Neural cell (in vitro differentiated cells): ENCODE measurements around the gene TOX2. TPM values are rescaled to one million over a fixed set of nuclear protein-coding genes. Genes with fewer than 3 reads are reported as not detected.

Source experiments
- H2AFZ ChIP-seq: fragments of 200-600, 300-800 bp; sonication (generic), shearing (Covaris generic); 2 replicates; pipeline ENCODE4 v1.6.0; 2014; ENCODE audit warnings: low read depth, mild to moderate bottlenecking, antibody characterized with exemption, low read length, moderate library complexity
- H3F3A ChIP-seq: fragments of 200-600 bp; shearing (Covaris generic); 2 replicates; pipeline ENCODE4 v1.6.1; 2016; ENCODE audit warnings: mild to moderate bottlenecking, moderate library complexity, mixed read lengths, antibody characterized with exemption, low read length; ENCODE audit not compliant: insufficient read depth, poor library complexity, severe bottlenecking
- H3K27ac ChIP-seq: fragments of 200-600, 300-800 bp; sonication (generic), shearing (Covaris generic); 2 replicates; pipeline ENCODE4 v1.5.1; 2014; ENCODE audit warnings: mild to moderate bottlenecking, low read length, moderate library complexity
- H3K27me3 ChIP-seq: fragments of 300-800, 200-600 bp; sonication (generic), shearing (Covaris generic); 2 replicates; pipeline ENCODE4 v1.6.0; 2014; ENCODE audit warnings: mild to moderate bottlenecking, low read depth, low read length, moderate library complexity; ENCODE audit not compliant: insufficient read depth
- H3K36me3 ChIP-seq: fragments of 300-800, 200-600 bp; sonication (generic), shearing (Covaris generic); 2 replicates; pipeline ENCODE4 v1.5.1; 2014; ENCODE audit warnings: mild to moderate bottlenecking, antibody characterized with exemption, low read length, moderate library complexity; ENCODE audit not compliant: insufficient read depth
- H3K4me2 ChIP-seq: fragments of 300-800, 200-600 bp; sonication (generic), shearing (Covaris generic); 2 replicates; pipeline ENCODE4 v1.6.0; 2014; ENCODE audit warnings: mild to moderate bottlenecking, low read length
- H3K4me3 ChIP-seq: fragments of 300-800, 200-600 bp; sonication (generic), shearing (Covaris generic); 2 replicates; pipeline ENCODE4 v1.5.1; 2014; ENCODE audit warnings: mild to moderate bottlenecking, low read length, moderate library complexity
- H3K79me2 ChIP-seq: fragments of 200-600 bp; shearing (Covaris generic); replicated peaks from 2 replicates; pipeline ENCODE4 v1.6.0; 2014; ENCODE audit warnings: mild to moderate bottlenecking, low read length, moderate library complexity; ENCODE audit not compliant: insufficient read depth
- H3K9ac ChIP-seq: fragments of 300-800, 200-600 bp; sonication (generic), shearing (Covaris generic); 2 replicates; pipeline ENCODE4 v1.6.1; 2016; ENCODE audit warnings: mild to moderate bottlenecking, low read length, mixed read lengths
- H3K9me2 ChIP-seq: fragments of 200-600 bp; shearing (Covaris generic); 2 replicates; pipeline ENCODE4 v1.6.1; 2016; ENCODE audit warnings: mild to moderate bottlenecking, low read length, mixed read lengths; ENCODE audit not compliant: insufficient read depth
- H3K9me3 ChIP-seq: fragments of 200-600, 300-800 bp; sonication (generic), shearing (Covaris generic); 2 replicates; pipeline ENCODE4 v1.6.1; 2016; ENCODE audit warnings: mild to moderate bottlenecking, mixed run types, low read length, moderate library complexity, mixed read lengths
- H4K20me1 ChIP-seq: fragments of 200-600 bp; shearing (Covaris generic); 2 replicates; pipeline ENCODE4 v1.6.1; 2016; ENCODE audit warnings: mild to moderate bottlenecking, mixed run types; ENCODE audit not compliant: insufficient read depth
- EP300 ChIP-seq: fragments of 450-650 bp; conservative IDR thresholded peaks from 2 replicates; pipeline ENCODE4 v1.6.1; 2014; ENCODE audit warnings: antibody characterized with exemption, mild to moderate bottlenecking, moderate library complexity; ENCODE audit not compliant: poor library complexity, severe bottlenecking
- EZH2 ChIP-seq: fragments of 200-600, 300-800 bp; shearing (Covaris generic), sonication (generic); IDR thresholded peaks from 2 replicates; pipeline ENCODE4 v1.6.1; 2014; ENCODE audit warnings: antibody characterized with exemption, low read length, borderline replicate concordance, mild to moderate bottlenecking; ENCODE audit not compliant: insufficient read depth, poor library complexity, severe bottlenecking
- MXI1 ChIP-seq: fragments of 450-650 bp; conservative IDR thresholded peaks from 2 replicates; pipeline ENCODE4 v1.6.1; 2014; ENCODE audit warnings: antibody characterized with exemption, mild to moderate bottlenecking; ENCODE audit not compliant: poor library complexity, severe bottlenecking
- POLR2AphosphoS5 ChIP-seq: IDR thresholded peaks from 2 replicates; pipeline ENCODE4 v1.6.1; 2012
- RAD21 ChIP-seq: fragments of 450-650 bp; conservative IDR thresholded peaks from 2 replicates; pipeline ENCODE4 v1.6.1; 2014; ENCODE audit warnings: antibody characterized with exemption, mild to moderate bottlenecking, moderate library complexity
- SMC3 ChIP-seq: fragments of 450-650 bp; conservative IDR thresholded peaks from 2 replicates; pipeline ENCODE4 v1.6.1; 2014; ENCODE audit warnings: antibody characterized with exemption, mild to moderate bottlenecking, moderate library complexity; ENCODE audit not compliant: poor library complexity
- TAF1 ChIP-seq: IDR thresholded peaks from 2 replicates; pipeline ENCODE4 v1.6.1; 2012; ENCODE audit warnings: low read depth
- polyA plus RNA-seq: library from polyadenylated mRNA; depleted of rRNA; stranded (reverse); fragments of >200 nt; gene quantifications from 2 replicates; pipeline ENCODE4 v1.2.3, GENCODE V29; 2014
- TF ChIP-seq, protein P1 (sequence below): IDR thresholded peaks from 2 replicates; pipeline ENCODE4 v1.6.1; 2012; ENCODE audit warnings: borderline replicate concordance
- TF ChIP-seq, protein P2 (sequence below): fragments of 450-650 bp; IDR thresholded peaks from 2 replicates; pipeline ENCODE4 v1.5.1; 2014; ENCODE audit warnings: antibody characterized with exemption, mild to moderate bottlenecking, moderate library complexity; ENCODE audit not compliant: poor library complexity, severe bottlenecking

Gene TOX2
- polyA plus RNA-seq, 1 donor from 2014 or later: 0.89 TPM

DNA sequence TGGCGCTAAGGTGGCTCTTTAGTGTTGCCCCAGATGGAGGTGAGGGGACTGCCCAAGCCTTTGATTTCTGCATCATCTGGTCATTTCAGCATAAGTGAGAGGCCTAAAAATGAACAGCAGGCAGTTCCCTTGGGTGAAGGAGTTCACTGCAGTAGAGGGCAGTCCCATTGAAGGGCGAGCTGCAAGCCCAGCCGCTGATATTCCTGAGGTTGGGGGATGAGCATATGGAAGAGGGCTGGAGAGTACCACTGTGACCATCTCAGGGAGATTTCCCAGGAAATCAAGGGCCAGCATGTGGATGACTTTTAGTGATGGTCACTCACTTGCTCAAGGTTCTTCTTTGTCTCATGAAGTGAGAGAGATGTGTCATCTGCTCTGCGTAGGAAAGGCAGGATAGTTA lies 9.3 kb downstream of the TOX2 start:
- H3K36me3 ChIP-seq: no peaks in the 10 kb centered on the region
- no peak overlapping the region for H3K4me3 ChIP-seq

DNA sequence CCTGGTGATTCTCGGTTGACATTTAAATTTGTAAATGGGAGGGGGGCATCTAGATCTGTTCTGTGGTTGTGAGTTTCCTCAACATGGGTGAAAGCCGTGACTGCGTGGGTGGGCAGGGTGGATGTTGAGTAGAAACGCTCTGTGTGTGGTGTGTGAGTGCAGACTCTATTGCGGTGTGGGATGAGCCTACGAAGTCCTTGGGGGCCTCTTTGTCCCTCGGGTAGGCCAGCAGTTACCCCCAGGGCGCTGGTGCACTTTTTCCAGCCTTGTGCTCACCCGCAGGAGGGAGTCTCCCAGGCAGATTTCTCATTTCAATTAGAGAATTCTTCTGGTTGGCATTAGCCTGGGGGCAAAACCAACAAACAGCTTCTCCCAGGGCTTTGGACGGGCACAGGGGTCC lies 10.6 kb downstream of the TOX2 start:
- H3K27me3 ChIP-seq: no peaks in the 10 kb centered on the region
- no peak overlapping the region for H2AFZ ChIP-seq
- no peaks in the 10 kb centered on the region for H3F3A ChIP-seq
- H3K79me2 ChIP-seq: no peaks in the 10 kb centered on the region
- no peaks in the 10 kb centered on the region for H4K20me1 ChIP-seq
- TF ChIP-seq RAD21 (no peak), MXI1 (no peak), EP300 (no peak), POLR2AphosphoS5 (no peak), EZH2 (no peak), TAF1 (no peak), SMC3 (no peak)
- TF ChIP-seq, protein P1, sequence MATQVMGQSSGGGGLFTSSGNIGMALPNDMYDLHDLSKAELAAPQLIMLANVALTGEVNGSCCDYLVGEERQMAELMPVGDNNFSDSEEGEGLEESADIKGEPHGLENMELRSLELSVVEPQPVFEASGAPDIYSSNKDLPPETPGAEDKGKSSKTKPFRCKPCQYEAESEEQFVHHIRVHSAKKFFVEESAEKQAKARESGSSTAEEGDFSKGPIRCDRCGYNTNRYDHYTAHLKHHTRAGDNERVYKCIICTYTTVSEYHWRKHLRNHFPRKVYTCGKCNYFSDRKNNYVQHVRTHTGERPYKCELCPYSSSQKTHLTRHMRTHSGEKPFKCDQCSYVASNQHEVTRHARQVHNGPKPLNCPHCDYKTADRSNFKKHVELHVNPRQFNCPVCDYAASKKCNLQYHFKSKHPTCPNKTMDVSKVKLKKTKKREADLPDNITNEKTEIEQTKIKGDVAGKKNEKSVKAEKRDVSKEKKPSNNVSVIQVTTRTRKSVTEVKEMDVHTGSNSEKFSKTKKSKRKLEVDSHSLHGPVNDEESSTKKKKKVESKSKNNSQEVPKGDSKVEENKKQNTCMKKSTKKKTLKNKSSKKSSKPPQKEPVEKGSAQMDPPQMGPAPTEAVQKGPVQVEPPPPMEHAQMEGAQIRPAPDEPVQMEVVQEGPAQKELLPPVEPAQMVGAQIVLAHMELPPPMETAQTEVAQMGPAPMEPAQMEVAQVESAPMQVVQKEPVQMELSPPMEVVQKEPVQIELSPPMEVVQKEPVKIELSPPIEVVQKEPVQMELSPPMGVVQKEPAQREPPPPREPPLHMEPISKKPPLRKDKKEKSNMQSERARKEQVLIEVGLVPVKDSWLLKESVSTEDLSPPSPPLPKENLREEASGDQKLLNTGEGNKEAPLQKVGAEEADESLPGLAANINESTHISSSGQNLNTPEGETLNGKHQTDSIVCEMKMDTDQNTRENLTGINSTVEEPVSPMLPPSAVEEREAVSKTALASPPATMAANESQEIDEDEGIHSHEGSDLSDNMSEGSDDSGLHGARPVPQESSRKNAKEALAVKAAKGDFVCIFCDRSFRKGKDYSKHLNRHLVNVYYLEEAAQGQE: no peak
- TF ChIP-seq, protein P2, sequence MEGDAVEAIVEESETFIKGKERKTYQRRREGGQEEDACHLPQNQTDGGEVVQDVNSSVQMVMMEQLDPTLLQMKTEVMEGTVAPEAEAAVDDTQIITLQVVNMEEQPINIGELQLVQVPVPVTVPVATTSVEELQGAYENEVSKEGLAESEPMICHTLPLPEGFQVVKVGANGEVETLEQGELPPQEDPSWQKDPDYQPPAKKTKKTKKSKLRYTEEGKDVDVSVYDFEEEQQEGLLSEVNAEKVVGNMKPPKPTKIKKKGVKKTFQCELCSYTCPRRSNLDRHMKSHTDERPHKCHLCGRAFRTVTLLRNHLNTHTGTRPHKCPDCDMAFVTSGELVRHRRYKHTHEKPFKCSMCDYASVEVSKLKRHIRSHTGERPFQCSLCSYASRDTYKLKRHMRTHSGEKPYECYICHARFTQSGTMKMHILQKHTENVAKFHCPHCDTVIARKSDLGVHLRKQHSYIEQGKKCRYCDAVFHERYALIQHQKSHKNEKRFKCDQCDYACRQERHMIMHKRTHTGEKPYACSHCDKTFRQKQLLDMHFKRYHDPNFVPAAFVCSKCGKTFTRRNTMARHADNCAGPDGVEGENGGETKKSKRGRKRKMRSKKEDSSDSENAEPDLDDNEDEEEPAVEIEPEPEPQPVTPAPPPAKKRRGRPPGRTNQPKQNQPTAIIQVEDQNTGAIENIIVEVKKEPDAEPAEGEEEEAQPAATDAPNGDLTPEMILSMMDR: no peak
- no peak overlapping the region for H3K9ac ChIP-seq
- no peaks in the 10 kb centered on the region for H3K36me3 ChIP-seq
- no peak overlapping the region for H3K4me2 ChIP-seq
- no peaks in the 10 kb centered on the region for H3K9me3 ChIP-seq
- H3K4me3 ChIP-seq: no peak overlapping the region
- H3K9me2 ChIP-seq: no peaks in the 10 kb centered on the region
- H3K27ac ChIP-seq: no peak overlapping the region

More for the DNA sequence above, 9.3 kb downstream of the TOX2 start:
- Histone ChIP-seq H3K27me3 (no peaks in the 10 kb centered on the region), H4K20me1 (no peaks in the 10 kb centered on the region), H3F3A (no peaks in the 10 kb centered on the region), H3K4me2 (no peak overlapping the region), H2AFZ (no peak overlapping the region), H3K9ac (no peak overlapping the region), H3K79me2 (no peaks in the 10 kb centered on the region), H3K9me2 (no peaks in the 10 kb centered on the region), H3K9me3 (no peaks in the 10 kb centered on the region), H3K27ac (no peak overlapping the region)
- TF ChIP-seq, protein P2: no peak
- TF ChIP-seq, protein P1: no peak
- TF ChIP-seq SMC3 (no peak), MXI1 (no peak), POLR2AphosphoS5 (no peak), TAF1 (no peak), EZH2 (no peak), EP300 (no peak), RAD21 (no peak)
